Hematopoietic multipotent progenitor cell treated with erythropoietin and hydrocortisone succinate and interleukin-3 and kit ligand, for 6 days (in vitro differentiated cells): Measurements from ENCODE around the gene MXD1.
"Not testable (repeated sequence)": the region's sequence is repeated elsewhere in the genome, so short reads cannot be mapped to it uniquely, and the experiment has no call there.

Experiments used
- DNase-seq: peaks from one replicate; pipeline ENCODE4 v3.0.0-alpha.2; 2015

Gene MXD1

GRCh38 chr2:69933839-69934613 lies 19.1 kb downstream of the MXD1 start:
- DNase-seq, result peak; percentile 37

- no peak for DNase-seq
These were observed 19.7 kb downstream of the MXD1 start for GRCh38 chr2:69934614-69934908.

- DNase-seq, result no peak
These were observed 20.1 kb downstream of the MXD1 start for GRCh38 chr2:69935011-69935410.

- no peak for DNase-seq
These were observed 22.0 kb downstream of the MXD1 start for GRCh38 chr2:69936906-69937305.

- DNase-seq, result no peak
These were observed 23.1 kb downstream of the MXD1 start for GRCh38 chr2:69937968-69938367.

GRCh38 chr2:69939722-69940121 lies 24.8 kb downstream of the MXD1 start:
- no peak for DNase-seq

- DNase-seq, result no peak
These were observed 25.8 kb downstream of the MXD1 start for GRCh38 chr2:69940691-69941090.

GRCh38 chr2:69943000-69943842 lies 28.3 kb downstream of the MXD1 start:
- no peak for DNase-seq

GRCh38 chr2:69943843-69944525 lies 29.1 kb downstream of the MXD1 start:
- DNase-seq, result peak; percentile 61

GRCh38 chr2:69944756-69945155 lies 29.8 kb downstream of the MXD1 start:
- DNase-seq, result no peak

- peak; percentile 77 for DNase-seq
These were observed 30.5 kb downstream of the MXD1 start for GRCh38 chr2:69945441-69945840.

GRCh38 chr2:69945941-69946340 lies 31.0 kb downstream of the MXD1 start:
- DNase-seq, result peak; percentile 50

- DNase-seq, result peak; percentile 88
These were observed 31.7 kb downstream of the MXD1 start for GRCh38 chr2:69946351-69947324.

GRCh38 chr2:69947325-69947931 lies 32.5 kb downstream of the MXD1 start:
- no peak for DNase-seq

- no peak for DNase-seq
These were observed 33.4 kb downstream of the MXD1 start for GRCh38 chr2:69948032-69948962.

GRCh38 chr2:69948963-69949645 lies 34.2 kb downstream of the MXD1 start:
- DNase-seq, result no peak

GRCh38 chr2:69950241-69950640 lies 35.3 kb downstream of the MXD1 start:
- DNase-seq, result no peak

- DNase-seq, result not testable (repeated sequence)
These were observed 35.8 kb downstream of the MXD1 start for GRCh38 chr2:69950671-69951070.

GRCh38 chr2:69952336-69953115 lies 37.6 kb downstream of the MXD1 start:
- DNase-seq, result no peak
